Right renal pelvis (tissue), 4 donors: ENCODE results near the gene RABEPK. TPM values are rescaled to one million over a fixed set of nuclear protein-coding genes. Genes with fewer than 3 reads are reported as not detected.
"Not testable (repeated sequence)": the region's sequence is repeated elsewhere in the genome, so short reads cannot be mapped to it uniquely, and the experiment has no call there.

Experiments
- DNase-seq, 4 donors: peaks; one replicate each; pipeline ENCODE4 v3.0.0-alpha.2; 2013; ENCODE audit warnings: low read depth in 4 of 4, low spot score in 3 of 4, missing footprints in 1 of 4
- polyA plus RNA-seq, 4 donors: library from polyadenylated mRNA; unstranded; fragments of 120-200 nt; gene quantifications; one replicate each; pipeline ENCODE4 v1.2.1, GENCODE V29; 2013; ENCODE audit not compliant: insufficient read length in 4 of 4

Gene RABEPK
- polyA plus RNA-seq, 4 donors: 20.9 to 23.2 (median 21.9) TPM

- no peak for DNase-seq
Observed at GRCh38 chr9:125241863-125242739, 41.8 kb downstream of the RABEPK start.

- no peak for DNase-seq
Observed at GRCh38 chr9:125243792-125244260, 43.5 kb downstream of the RABEPK start.

GRCh38 chr9:125246261-125246667 is 45.9 kb downstream of the RABEPK start:
- DNase-seq: no peak

DNA sequence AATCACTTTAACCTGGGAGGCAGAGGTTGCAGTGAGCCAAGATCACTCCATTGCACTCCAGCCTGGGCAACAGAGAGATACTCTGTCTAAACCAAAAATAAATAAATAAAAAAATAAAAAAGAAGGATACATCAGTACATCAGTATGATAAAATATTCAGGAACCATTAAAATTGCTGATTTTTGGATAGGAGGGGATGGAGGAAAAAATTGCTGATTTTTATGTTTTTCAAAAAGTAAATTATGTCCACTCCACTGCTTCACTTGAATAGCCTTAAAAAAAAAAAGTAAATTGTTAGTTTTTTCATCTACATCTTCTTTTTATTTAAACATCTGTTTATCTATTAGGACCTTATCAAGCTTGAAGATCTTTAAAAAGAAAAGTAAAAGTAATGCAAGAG is 53.9 kb downstream of the RABEPK start:
- DNase-seq: no peak

GRCh38 chr9:125255781-125256391 is 55.5 kb downstream of the RABEPK start:
- peak in 1 of 4 donors; percentile 8 for DNase-seq

GRCh38 chr9:125258160-125258785 is 57.9 kb downstream of the RABEPK start:
- no peak for DNase-seq

DNA sequence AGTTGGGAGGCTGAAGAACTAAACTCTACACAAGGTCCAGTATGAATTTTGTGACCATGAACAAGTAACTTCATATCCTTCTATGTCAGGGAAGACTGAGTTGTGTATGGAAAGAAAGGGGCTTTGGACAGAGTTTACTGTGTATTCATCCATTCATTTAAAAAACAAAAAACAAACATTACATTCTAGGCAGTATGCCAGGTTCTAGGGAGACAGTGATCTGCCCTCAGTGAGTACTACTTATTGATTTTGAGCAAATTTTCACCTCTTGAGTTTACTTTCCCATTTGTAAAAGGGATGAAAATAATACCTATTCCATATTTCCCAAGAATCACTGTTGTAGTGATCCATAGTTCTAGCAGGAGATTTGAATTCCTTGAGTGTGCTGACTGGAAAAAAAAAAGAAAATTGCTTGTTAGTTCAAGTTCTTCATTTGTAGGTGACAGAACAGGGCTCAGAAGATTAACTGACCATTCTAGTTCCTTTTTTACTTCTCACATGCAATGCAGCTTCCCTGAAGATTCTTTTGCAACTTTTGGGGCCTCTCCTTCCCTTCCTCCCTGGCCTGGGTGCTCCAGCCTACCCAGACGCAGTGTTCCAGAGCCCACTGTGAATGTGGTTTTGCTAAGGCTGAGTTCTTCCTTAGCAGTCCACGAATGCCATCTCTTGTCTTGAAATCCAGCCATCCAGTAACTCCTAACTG is 58.6 kb downstream of the RABEPK start:
- DNase-seq: no peak

GRCh38 chr9:125260561-125260960 is 60.2 kb downstream of the RABEPK start:
- DNase-seq: no peak

- peak; percentile 85 to 89 (median 87) for DNase-seq
Observed at GRCh38 chr9:125261501-125262293, 61.4 kb downstream of the RABEPK start, which contains the start of gene GAPVD1. GAPVD1 (plus strand) TSS chr9:125261826; CDS start chr9:125298922, 37,096 bp downstream.

- peak in 1 of 4 donors; percentile 18 for DNase-seq
Observed at GRCh38 chr9:125262294-125262991, 62.1 kb downstream of the RABEPK start.

DNA sequence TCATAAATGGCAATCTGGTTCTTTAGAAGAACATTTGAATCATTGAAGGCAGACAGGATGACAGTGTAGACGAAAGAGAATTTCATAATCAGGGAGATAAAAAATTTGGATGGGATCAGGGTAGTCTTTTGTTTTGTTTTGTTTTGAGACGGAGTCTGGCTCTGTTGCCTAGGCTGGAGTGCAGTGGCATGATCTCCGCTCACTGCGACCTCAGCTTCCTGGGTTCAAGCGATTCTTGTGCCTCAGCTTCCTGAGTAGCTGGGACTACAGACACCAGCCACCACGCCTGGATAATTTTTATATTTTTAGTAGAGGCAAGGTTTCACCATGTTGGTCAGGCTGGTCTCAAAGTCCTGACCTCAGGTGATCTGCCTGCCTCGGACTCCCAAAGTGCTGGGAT is 63.7 kb downstream of the RABEPK start:
- not testable (repeated sequence) for DNase-seq

- DNase-seq: no peak
Observed at GRCh38 chr9:125268394-125269013, 68.2 kb downstream of the RABEPK start.

DNA sequence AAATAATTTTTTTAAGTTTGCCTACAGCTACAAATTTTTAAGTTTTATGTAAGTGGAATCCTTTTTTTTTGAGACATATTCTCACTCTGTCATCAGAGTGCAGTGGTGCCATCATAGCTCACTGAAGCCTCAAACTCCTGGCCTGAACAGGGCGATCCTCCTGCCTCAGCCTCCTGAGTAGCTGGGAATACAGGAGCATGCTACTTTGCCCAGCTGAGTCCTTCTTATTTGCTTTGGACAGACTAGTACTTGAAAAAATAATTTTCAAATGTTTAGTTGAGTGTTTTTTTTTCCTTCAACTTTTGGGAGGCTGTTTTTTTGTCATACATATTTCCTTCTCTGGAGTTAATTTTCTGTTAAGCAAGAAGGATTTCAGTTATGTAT is 68.7 kb downstream of the RABEPK start:
- no peak for DNase-seq

DNA sequence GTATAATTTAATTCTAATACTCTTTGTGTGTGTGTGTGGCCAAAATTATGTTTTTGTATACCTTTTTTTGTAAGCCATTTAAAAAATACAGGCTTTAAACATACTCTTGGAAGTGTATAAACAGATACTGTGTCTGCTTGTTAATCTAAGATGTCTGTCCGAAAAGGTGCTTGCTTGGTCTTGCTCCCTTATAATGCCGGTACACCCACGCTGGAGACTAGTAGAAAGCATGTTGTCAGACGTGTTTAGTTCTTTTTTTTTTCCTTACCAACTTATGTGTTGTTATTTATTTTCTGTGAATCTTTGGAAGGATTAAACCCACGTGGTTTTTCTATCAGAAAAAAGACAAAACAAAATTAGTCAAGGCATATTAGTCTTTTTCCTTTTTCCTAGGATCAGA is 70.7 kb downstream of the RABEPK start:
- DNase-seq: no peak

DNA sequence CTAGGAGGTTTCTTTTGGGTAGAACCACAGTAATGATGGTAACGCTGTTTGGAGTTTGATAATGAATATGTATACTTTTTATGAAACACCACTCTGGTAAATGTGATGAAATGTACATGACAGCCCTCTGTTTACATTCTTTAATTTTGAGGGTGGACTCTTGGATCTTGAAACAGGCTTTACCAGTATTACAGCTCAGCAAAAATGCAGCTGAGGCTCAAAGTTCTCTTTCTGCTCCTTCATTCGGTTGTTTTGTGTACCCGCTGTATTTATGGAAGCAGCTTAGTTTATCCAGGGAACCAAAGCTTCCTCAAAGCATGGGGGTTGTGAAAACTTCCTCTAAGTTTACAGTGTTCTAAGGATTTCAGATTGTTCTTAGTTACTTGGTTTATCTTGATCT is 72.4 kb downstream of the RABEPK start:
- peak in 1 of 4 donors; percentile 5 for DNase-seq

DNA sequence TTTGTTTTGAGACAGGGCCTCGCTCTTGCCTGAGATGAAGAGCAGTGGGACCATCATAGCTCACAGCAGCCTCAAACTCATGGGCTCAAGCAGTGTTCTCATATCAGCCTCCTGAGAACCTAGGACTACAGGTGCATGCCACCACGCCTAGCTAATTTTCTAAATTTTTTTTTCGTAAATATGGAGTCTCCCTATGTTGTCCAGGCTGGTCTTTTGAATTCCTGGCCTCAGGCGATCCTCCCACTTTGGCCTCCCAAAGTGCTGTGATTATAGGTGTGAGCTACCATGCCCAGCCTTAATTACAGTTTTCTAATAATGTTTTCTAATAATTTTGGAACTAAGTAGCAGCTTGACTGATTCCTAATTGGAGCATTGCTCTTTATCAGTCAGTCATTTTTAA is 76.4 kb downstream of the RABEPK start:
- no peak for DNase-seq

DNA sequence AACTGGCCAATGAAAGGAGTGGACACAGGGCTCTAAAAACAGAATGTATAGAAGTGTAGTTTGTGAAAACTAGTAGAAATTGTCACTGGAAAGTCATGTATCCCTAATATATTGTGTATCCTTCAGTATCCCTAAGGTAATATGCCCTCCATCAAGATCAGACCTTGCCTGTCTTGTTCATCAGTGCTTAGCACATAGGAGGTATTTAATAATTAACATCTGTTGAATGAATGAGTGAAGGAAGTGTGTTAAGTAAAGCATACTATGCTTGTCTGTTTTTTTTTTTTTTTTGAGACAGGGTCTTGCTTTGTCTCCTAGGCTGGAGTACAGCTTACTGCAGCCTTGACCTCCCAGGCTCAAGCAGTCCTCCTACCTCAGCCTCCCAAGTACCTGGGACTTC is 77.1 kb downstream of the RABEPK start:
- no peak for DNase-seq

- no peak for DNase-seq
Observed at GRCh38 chr9:125280945-125281344, 80.6 kb downstream of the RABEPK start.
